Astrocyte (in vitro differentiated cells and primary cell): ENCODE data around the gene KMT2C. TPM values are rescaled to one million over a fixed set of nuclear protein-coding genes. Genes with fewer than 3 reads are reported as not detected.
"Not testable (repeated sequence)": the region's sequence is repeated elsewhere in the genome, so short reads cannot be mapped to it uniquely, and the experiment has no call there.

Source experiments
- DNase-seq: peaks from one replicate; pipeline ENCODE4 v3.0.0-alpha.2; 2010; ENCODE audit warnings: low read depth
- FAIRE-seq: peaks from 2 replicates; lab custom pipeline; 2011; peaks lifted over from hg19 to GRCh38; lab: Jason Lieb, UNC
- H2AFZ ChIP-seq: 2 replicates; pipeline ENCODE4 v1.6.0; 2012; ENCODE audit warnings: low read depth, low read length, inconsistent platforms
- H3K27ac ChIP-seq: 2 replicates; pipeline ENCODE4 v1.5.1; 2011; ENCODE audit warnings: low read depth, low read length, inconsistent platforms
- H3K27me3 ChIP-seq: 2 replicates; pipeline ENCODE4 v1.6.0; 2011; ENCODE audit warnings: low read length, inconsistent platforms; ENCODE audit not compliant: insufficient read depth
- H3K36me3 ChIP-seq: 2 replicates; pipeline ENCODE4 v1.5.1; 2011; ENCODE audit warnings: low read length, inconsistent platforms; ENCODE audit not compliant: insufficient read depth
- H3K4me1 ChIP-seq: 2 replicates; pipeline ENCODE4 v1.5.1; 2011; ENCODE audit warnings: low read length, inconsistent platforms; ENCODE audit not compliant: insufficient read depth
- H3K4me2 ChIP-seq: 2 replicates; pipeline ENCODE4 v1.6.0; 2012; ENCODE audit warnings: low read length, inconsistent platforms
- H3K4me3 ChIP-seq: 2 replicates; pipeline ENCODE4 v1.5.1; 2011; ENCODE audit warnings: low read depth, mild to moderate bottlenecking, low read length, inconsistent platforms; ENCODE audit not compliant: insufficient read depth
- H3K79me2 ChIP-seq: 2 replicates; pipeline ENCODE4 v1.6.0; 2012; ENCODE audit warnings: mild to moderate bottlenecking, low read length, inconsistent platforms; ENCODE audit not compliant: insufficient read depth
- H3K9ac ChIP-seq: 2 replicates; pipeline ENCODE4 v1.6.0; 2012; ENCODE audit warnings: mild to moderate bottlenecking, low read length, inconsistent platforms
- H3K9me3 ChIP-seq: 2 replicates; pipeline ENCODE4 v1.5.1; 2012; ENCODE audit warnings: low read depth, mild to moderate bottlenecking, low read length, inconsistent platforms; ENCODE audit not compliant: insufficient read depth
- H4K20me1 ChIP-seq: 2 replicates; pipeline ENCODE4 v1.6.0; 2012; ENCODE audit warnings: low read length, inconsistent platforms; ENCODE audit not compliant: insufficient read depth
- H3K27ac Mint-ChIP-seq: one replicate; pipeline ENCODE4 v1.8.0; 2021; ENCODE audit warnings: mild to moderate bottlenecking, mixed read lengths; ENCODE audit not compliant: unreplicated experiment
- H3K27me3 Mint-ChIP-seq: one replicate; pipeline ENCODE4 v1.8.0; 2021; ENCODE audit warnings: low read depth, mixed read lengths; ENCODE audit not compliant: unreplicated experiment
- H3K36me3 Mint-ChIP-seq: one replicate; pipeline ENCODE4 v1.8.0; 2021; ENCODE audit warnings: low read depth, mixed read lengths; ENCODE audit not compliant: unreplicated experiment
- H3K4me1 Mint-ChIP-seq: one replicate; pipeline ENCODE4 v1.8.0; 2021; ENCODE audit warnings: low read depth, mixed read lengths; ENCODE audit not compliant: unreplicated experiment
- H3K4me3 Mint-ChIP-seq: one replicate; pipeline ENCODE4 v1.8.0; 2021; ENCODE audit warnings: mild to moderate bottlenecking, moderate library complexity, mixed read lengths; ENCODE audit not compliant: unreplicated experiment
- H3K9me3 Mint-ChIP-seq: one replicate; pipeline ENCODE4 v1.8.0; 2021; ENCODE audit warnings: mild to moderate bottlenecking, mixed read lengths; ENCODE audit not compliant: unreplicated experiment
- CTCF ChIP-seq: IDR thresholded peaks from 2 replicates; pipeline ENCODE4 v1.5.1; 2011; ENCODE audit warnings: low read depth, mild to moderate bottlenecking, inconsistent platforms, low read length, moderate library complexity; ENCODE audit not compliant: insufficient read depth
- EZH2 ChIP-seq: IDR thresholded peaks from 2 replicates; pipeline ENCODE4 v1.6.1; 2012; ENCODE audit warnings: mild to moderate bottlenecking, low read length, inconsistent platforms; ENCODE audit not compliant: insufficient read depth
- total RNA-seq: library from RNA; stranded (reverse); gene quantifications from 2 replicates; pipeline ENCODE4 v1.2.1, GENCODE V29; 2021

The KMT2C gene
- total RNA-seq, 1 donor from 2014 or later = 59.0 TPM

- peaks cover under 1% of the 10 kb centered on the region for H3K9me3 ChIP-seq
- H3K4me3 Mint-ChIP-seq = no peak overlapping the region
- H3K27me3 Mint-ChIP-seq = no peaks in the 10 kb centered on the region
- H3K79me2 ChIP-seq = no peaks in the 10 kb centered on the region
- no peak overlapping the region for H3K4me3 ChIP-seq
- H3K9ac ChIP-seq = no peak overlapping the region
- H3K36me3 Mint-ChIP-seq = no peaks in the 10 kb centered on the region
- H3K27ac ChIP-seq = no peak overlapping the region
- H3K4me1 ChIP-seq = no peaks in the 10 kb centered on the region
- DNase-seq (no peak), FAIRE-seq (no peak)
- no peaks in the 10 kb centered on the region for H3K4me1 Mint-ChIP-seq
- H3K9me3 Mint-ChIP-seq = no peaks in the 10 kb centered on the region
- H4K20me1 ChIP-seq = no peaks in the 10 kb centered on the region
- no peak overlapping the region for H2AFZ ChIP-seq
- no peaks in the 10 kb centered on the region for H3K36me3 ChIP-seq
- TF ChIP-seq CTCF = no peak
- TF ChIP-seq EZH2 = no peak
- H3K27ac Mint-ChIP-seq = no peak overlapping the region
- no peak overlapping the region for H3K4me2 ChIP-seq
- no peaks in the 10 kb centered on the region for H3K27me3 ChIP-seq
These were observed 40.7 kb upstream of the KMT2C start for GRCh38 chr7:152476551-152476950.

- H3K4me3 ChIP-seq, FAIRE-seq, H3K36me3 ChIP-seq, H3K9ac ChIP-seq, H3K4me1 Mint-ChIP-seq, DNase-seq, H3K27me3 Mint-ChIP-seq, H3K9me3 Mint-ChIP-seq, H3K36me3 Mint-ChIP-seq, H4K20me1 ChIP-seq, H2AFZ ChIP-seq, H3K4me1 ChIP-seq, H3K27ac Mint-ChIP-seq, H3K27me3 ChIP-seq, H3K9me3 ChIP-seq, H3K27ac ChIP-seq, H3K4me2 ChIP-seq, H3K79me2 ChIP-seq, H3K4me3 Mint-ChIP-seq: not testable (repeated sequence)
These were observed 35.3 kb upstream of the KMT2C start for GRCh38 chr7:152471023-152471620.

- H2AFZ ChIP-seq, FAIRE-seq, H3K36me3 ChIP-seq: not testable (repeated sequence)
These were observed 34.6 kb upstream of the KMT2C start for GRCh38 chr7:152470251-152471022.

GRCh38 chr7:152469576-152469975 lies 33.8 kb upstream of the KMT2C start:
- H3K4me3 ChIP-seq, H3K4me1 Mint-ChIP-seq, H3K27ac ChIP-seq, H3K4me1 ChIP-seq, H3K4me2 ChIP-seq, H3K4me3 Mint-ChIP-seq, FAIRE-seq, H3K36me3 Mint-ChIP-seq, H3K27me3 ChIP-seq, H3K9me3 ChIP-seq, H3K36me3 ChIP-seq, DNase-seq, H3K27ac Mint-ChIP-seq, H2AFZ ChIP-seq, H3K79me2 ChIP-seq, H3K27me3 Mint-ChIP-seq, H3K9ac ChIP-seq, H3K9me3 Mint-ChIP-seq, H4K20me1 ChIP-seq: not testable (repeated sequence)

More at GRCh38 chr7:152470251-152471022, 34.6 kb upstream of the KMT2C start:
- not testable (repeated sequence) for H3K4me1 Mint-ChIP-seq, H3K9ac ChIP-seq, H3K4me2 ChIP-seq, H3K27me3 Mint-ChIP-seq, H3K27me3 ChIP-seq, H3K4me3 ChIP-seq, H3K9me3 Mint-ChIP-seq, H3K27ac ChIP-seq, H3K27ac Mint-ChIP-seq, H3K9me3 ChIP-seq, H3K36me3 Mint-ChIP-seq, H3K4me3 Mint-ChIP-seq, H3K79me2 ChIP-seq, H4K20me1 ChIP-seq, H3K4me1 ChIP-seq, DNase-seq
